GM19463 (cell line): Measurements from ENCODE around the gene ADD1.
A peak's percentile ranks its signal among the peaks of the same experiment; 100 is the strongest.
"Not testable (repeated sequence)": the region's sequence is repeated elsewhere in the genome, so short reads cannot be mapped to it uniquely, and the experiment has no call there.

Experiments used
- ATAC-seq: cut with Tn5 transposase; IDR thresholded peaks from one replicate; pipeline ENCODE4 v1.9.1; 2021; ENCODE audit warnings: mild to moderate bottlenecking, moderate library complexity; ENCODE audit not compliant: unreplicated experiment

ADD1 gene

GRCh38 chr4:2932321-2932950 lies 88.8 kb downstream of the ADD1 start:
- ATAC-seq, result no peak

- no peak for ATAC-seq
These were observed 89.4 kb downstream of the ADD1 start for GRCh38 chr4:2932951-2933565.

- ATAC-seq, result no peak
These were observed 90.0 kb downstream of the ADD1 start for GRCh38 chr4:2933566-2934076.

GRCh38 chr4:2934077-2934812 lies 90.6 kb downstream of the ADD1 start:
- ATAC-seq, result no peak

GRCh38 chr4:2934813-2935761 lies 91.4 kb downstream of the ADD1 start:
- ATAC-seq, result peak; percentile 54

- no peak for ATAC-seq
These were observed 92.4 kb downstream of the ADD1 start for GRCh38 chr4:2935762-2936743.

- ATAC-seq, result no peak
These were observed 93.1 kb downstream of the ADD1 start for GRCh38 chr4:2936773-2937145.

GRCh38 chr4:2937146-2937857 lies 93.7 kb downstream of the ADD1 start:
- no peak for ATAC-seq

GRCh38 chr4:2937986-2938385 lies 94.3 kb downstream of the ADD1 start:
- ATAC-seq, result no peak

- ATAC-seq, result not testable (repeated sequence)
These were observed 94.8 kb downstream of the ADD1 start for GRCh38 chr4:2938411-2938810.

- no peak for ATAC-seq
These were observed 95.3 kb downstream of the ADD1 start for GRCh38 chr4:2938906-2939305.

GRCh38 chr4:2939383-2940243 lies 96.0 kb downstream of the ADD1 start:
- no peak for ATAC-seq

- ATAC-seq, result no peak
These were observed 96.9 kb downstream of the ADD1 start for GRCh38 chr4:2940267-2941137.

GRCh38 chr4:2941138-2942036 lies 97.7 kb downstream of the ADD1 start:
- ATAC-seq, result no peak

GRCh38 chr4:2942037-2942531 lies 98.4 kb downstream of the ADD1 start:
- ATAC-seq, result no peak
